Activated CD4-positive, alpha-beta T cell treated with anti-CD3 and anti-CD28 coated beads, Interleukin-10, Interleukin-2, amounts not matched to agents 100 ng/mL and 50 ng/mL, durations not matched to agents 16 hours and 8 hours (primary cell): ENCODE results near the gene BCORL1.

Experiments
- DNase-seq: peaks from one replicate; pipeline ENCODE4 v3.0.0-alpha.2; 2020

Gene BCORL1

DNA sequence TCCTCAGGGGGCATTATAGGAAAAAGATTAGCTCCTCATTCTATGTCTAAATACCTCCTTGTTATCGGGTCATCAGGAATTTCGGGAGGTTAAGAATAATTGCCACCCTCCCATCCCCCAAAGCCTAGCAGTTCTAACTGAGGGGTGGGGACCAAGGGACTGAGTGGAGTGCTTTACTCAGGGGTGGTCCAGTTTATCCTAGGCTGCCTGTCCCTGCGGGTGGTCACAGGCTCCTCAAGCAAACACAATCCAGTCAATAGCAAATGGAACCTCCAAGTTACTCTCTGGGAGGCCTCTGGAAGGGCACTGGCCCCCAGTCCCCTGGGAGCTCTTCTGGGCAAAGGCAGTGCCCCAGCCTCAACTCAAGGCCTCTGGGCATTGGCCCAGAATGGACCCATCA lies 121.2 kb downstream of the BCORL1 start:
- no peak for DNase-seq

DNA sequence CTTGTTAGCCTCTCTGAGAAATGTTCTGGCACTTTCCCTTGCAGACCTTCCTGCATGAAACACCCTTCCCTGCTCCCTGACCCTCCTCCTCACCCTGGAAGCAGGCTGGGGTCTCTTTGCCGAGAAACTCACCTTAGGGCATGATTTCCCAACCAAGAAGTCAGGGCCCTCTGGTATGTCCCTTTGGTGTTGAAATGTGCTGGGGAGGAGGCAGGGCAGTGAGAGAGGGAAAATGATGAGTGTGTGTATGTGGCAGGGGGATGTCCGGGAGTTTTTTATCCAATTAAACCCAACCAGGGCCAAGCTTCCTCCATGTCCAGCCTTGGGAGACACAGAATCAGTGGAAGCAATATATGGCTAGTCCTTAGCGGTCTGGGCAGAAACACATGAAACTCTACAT lies 122.8 kb downstream of the BCORL1 start:
- no peak for DNase-seq

GRCh38 chrX:130106071-130106470 lies 123.6 kb downstream of the BCORL1 start:
- DNase-seq, result no peak
